Activated CD4-positive, alpha-beta memory T cell treated with anti-CD3 and anti-CD28 coated beads, Interleukin-2, amount 10 ng/mL, durations not matched to agents 7 days and 5 days (primary cell): Measurements from ENCODE around the gene ZNF730. TPM values are rescaled to one million over a fixed set of nuclear protein-coding genes. Genes with fewer than 3 reads are reported as not detected.
"Not testable (repeated sequence)": the region's sequence is repeated elsewhere in the genome, so short reads cannot be mapped to it uniquely, and the experiment has no call there.

Experiments
- CTCF ChIA-PET: fragments of 350-600 bp; sonication (Branson Sonifier 250); formaldehyde crosslinking; loops from one replicate; lab custom pipeline; 2021; ENCODE audit warnings: antibody characterized with exemption, inconsistent platforms; lab: Charles Lee
- POLR2A ChIA-PET: fragments of 350-600 bp; sonication (Branson Sonifier 250); formaldehyde crosslinking; loops from one replicate; lab custom pipeline; 2021; ENCODE audit warnings: antibody characterized with exemption; lab: Charles Lee
- DNase-seq: peaks from one replicate; pipeline ENCODE4 v3.0.0-alpha.2; 2020
- H3K27ac Mint-ChIP-seq: one replicate; pipeline ENCODE4 v1.8.0; 2021; ENCODE audit warnings: mild to moderate bottlenecking, mixed read lengths
- H3K27me3 Mint-ChIP-seq: one replicate; pipeline ENCODE4 v1.8.0; 2021; ENCODE audit warnings: mixed read lengths
- H3K36me3 Mint-ChIP-seq: one replicate; pipeline ENCODE4 v1.8.0; 2021; ENCODE audit warnings: low read depth, mixed read lengths
- H3K4me1 Mint-ChIP-seq: one replicate; pipeline ENCODE4 v1.8.0; 2021; ENCODE audit warnings: mixed read lengths
- H3K4me3 Mint-ChIP-seq: one replicate; pipeline ENCODE4 v1.8.0; 2021; ENCODE audit warnings: mild to moderate bottlenecking, mixed read lengths
- H3K9me3 Mint-ChIP-seq: one replicate; pipeline ENCODE4 v1.8.0; 2021; ENCODE audit warnings: mixed read lengths
- total RNA-seq, 2 experiments: library from RNA; stranded (reverse); gene quantifications; one replicate each; pipeline ENCODE4 v1.2.3, GENCODE V29; 2021

The ZNF730 gene
- total RNA-seq, 2 experiments from 2014 or later: 0.15 TPM; not detected in 1

GRCh38 chr19:23145617-23146415 is 29.0 kb downstream of the ZNF730 start:
- Mint-ChIP-seq H3K27ac (no peak overlapping the region), H3K4me3 (no peak overlapping the region), H3K27me3 (no peaks in the 10 kb centered on the region), H3K4me1 (no peaks in the 10 kb centered on the region), H3K9me3 (peaks cover 38% of the 10 kb centered on the region), H3K36me3 (peaks cover 4% of the 10 kb centered on the region)
- CTCF ChIA-PET: no interaction called here
- DNase-seq: no peak
- POLR2A ChIA-PET: no interaction called here

- H3K27ac Mint-ChIP-seq: no peak overlapping the region
- ChIA-PET CTCF (no interaction called here), POLR2A (no interaction called here)
- no peak for DNase-seq
- no peaks in the 10 kb centered on the region for H3K27me3 Mint-ChIP-seq
- peaks cover 5% of the 10 kb centered on the region for H3K36me3 Mint-ChIP-seq
- no peaks in the 10 kb centered on the region for H3K4me1 Mint-ChIP-seq
- no peak overlapping the region for H3K4me3 Mint-ChIP-seq
- peaks cover 32% of the 10 kb centered on the region for H3K9me3 Mint-ChIP-seq
These were observed 43.9 kb downstream of the ZNF730 start for GRCh38 chr19:23160766-23161165.

GRCh38 chr19:23168286-23168685 is 51.5 kb downstream of the ZNF730 start:
- H3K9me3 Mint-ChIP-seq: peaks cover 19% of the 10 kb centered on the region
- H3K36me3 Mint-ChIP-seq, H3K4me1 Mint-ChIP-seq, H3K27me3 Mint-ChIP-seq, POLR2A ChIA-PET, DNase-seq, H3K27ac Mint-ChIP-seq, CTCF ChIA-PET, H3K4me3 Mint-ChIP-seq: not testable (repeated sequence)

GRCh38 chr19:23183251-23183650 is 66.4 kb downstream of the ZNF730 start:
- peaks cover 3% of the 10 kb centered on the region for H3K36me3 Mint-ChIP-seq
- H3K27ac Mint-ChIP-seq: no peak overlapping the region
- peaks cover 50% of the 10 kb centered on the region for H3K9me3 Mint-ChIP-seq
- ChIA-PET CTCF (no interaction called here), POLR2A (no interaction called here)
- no peaks in the 10 kb centered on the region for H3K27me3 Mint-ChIP-seq
- DNase-seq: no peak
- H3K4me1 Mint-ChIP-seq: no peaks in the 10 kb centered on the region
- H3K4me3 Mint-ChIP-seq: no peak overlapping the region

GRCh38 chr19:23190341-23190740 is 73.5 kb downstream of the ZNF730 start:
- H3K27ac Mint-ChIP-seq: no peak overlapping the region
- H3K27me3 Mint-ChIP-seq: no peaks in the 10 kb centered on the region
- H3K9me3 Mint-ChIP-seq: peaks cover 17% of the 10 kb centered on the region
- POLR2A ChIA-PET: no interaction called here
- H3K36me3 Mint-ChIP-seq: peaks cover 3% of the 10 kb centered on the region
- CTCF ChIA-PET: no interaction called here
- H3K4me3 Mint-ChIP-seq: no peak overlapping the region
- no peak for DNase-seq
- no peaks in the 10 kb centered on the region for H3K4me1 Mint-ChIP-seq

Other genes with a start within 250 kb of the ZNF730 start
- not detected for gene ZNF728, start 113.8 kb upstream of the ZNF730 start, total RNA-seq
- 10 to 100 TPM; 10.5 to 10.9 TPM for gene ZNF724, start 133.4 kb downstream of the ZNF730 start, total RNA-seq